A549 (cell line): ENCODE results near the gene ITPKC. TPM values are rescaled to one million over a fixed set of nuclear protein-coding genes. Genes with fewer than 3 reads are reported as not detected.

Experiments used
- ATAC-seq, 2 experiments: fragments of 200-7000 bp in 1 of 2; fragments of >200 bp in 1 of 2; cut with Nextera tagmentation in 1 of 2; cut with Tn5 transposase in 1 of 2; 3 replicates each; pipeline versions ENCODE4 v1.8.0 to v1.9.1; 2018 to 2020; ENCODE audit warnings: mild to moderate bottlenecking in 1 of 2, moderate library complexity in 1 of 2
- CTCF ChIA-PET: fragments of 300-600 bp; sonication (Branson Sonifier 250); formaldehyde crosslinking; extraction: SDS; loops from one replicate; lab custom pipeline; 2021; ENCODE audit warnings: antibody characterized with exemption, inconsistent platforms; lab: Yijun Ruan, JAX
- POLR2A ChIA-PET: fragments of 350-600 bp; formaldehyde crosslinking; extraction: SDS; loops from one replicate; lab custom pipeline; 2021; ENCODE audit warnings: antibody characterized with exemption, inconsistent platforms; lab: Yijun Ruan, JAX
- DNase-seq, 2 experiments: peaks; one replicate each; pipeline versions ENCODE4 v3.0.0 to v3.0.0-alpha.2; 2011 to 2016; ENCODE audit warnings: low read depth in 1 of 2, low spot score in 1 of 2
- FAIRE-seq: peaks from 2 replicates; lab custom pipeline; 2011; peaks lifted over from hg19 to GRCh38; lab: Jason Lieb, UNC
- H3K27ac ChIP-seq, 2 experiments: fragments of >200 bp; sonication (Bioruptor Twin); formaldehyde crosslinking; 3 replicates each; pipeline ENCODE4 v1.5.1; 2016 to 2017
- H3K4me1 ChIP-seq: fragments of >200 bp; sonication (Bioruptor Twin); formaldehyde crosslinking; 3 replicates; pipeline ENCODE4 v1.6.1; 2016
- H3K4me2 ChIP-seq: fragments of >200 bp; sonication (Bioruptor Twin); formaldehyde crosslinking; 3 replicates; pipeline ENCODE4 v1.6.1; 2016
- H3K4me3 ChIP-seq: fragments of >200 bp; sonication (Bioruptor Twin); formaldehyde crosslinking; 3 replicates; pipeline ENCODE4 v1.5.1; 2016
- H3K9me3 ChIP-seq: fragments of >200 bp; sonication (Bioruptor Twin); formaldehyde crosslinking; 3 replicates; pipeline ENCODE4 v1.6.1; 2016
- BHLHE40 ChIP-seq: IDR thresholded peaks from 2 replicates; pipeline ENCODE4 v1.6.1; 2012; ENCODE audit warnings: low read depth, low read length, inconsistent platforms
- CBX2 ChIP-seq: fragments of 200-600 bp; sonication (generic); IDR thresholded peaks from 2 replicates; pipeline ENCODE4 v1.6.1; 2016; ENCODE audit warnings: low read depth, mild to moderate bottlenecking, borderline replicate concordance
- CBX8 ChIP-seq: fragments of 200-600 bp; sonication (generic); IDR thresholded peaks from 2 replicates; pipeline ENCODE4 v1.6.1; 2016
- CEBPB ChIP-seq, 2 experiments: fragments of >200 bp in 1 of 2; sonication (Bioruptor Twin) in 1 of 2; formaldehyde crosslinking in 1 of 2; IDR thresholded peaks; 2 replicates each; pipeline ENCODE4 v1.6.1; 2012 to 2016
- CHD4 ChIP-seq: fragments of 200-600 bp; sonication (generic); IDR thresholded peaks from 2 replicates; pipeline ENCODE4 v1.6.1; 2016; ENCODE audit warnings: antibody characterized with exemption, mild to moderate bottlenecking, borderline replicate concordance
- EHF ChIP-seq: fragments of 250-450 bp; sonication (Bioruptor Pico); IDR thresholded peaks from 2 replicates; pipeline ENCODE4 v1.5.0; 2020; ENCODE audit warnings: mild to moderate bottlenecking
- EHMT2 ChIP-seq: fragments of 200-600 bp; sonication (generic); IDR thresholded peaks from 2 replicates; pipeline ENCODE4 v1.6.1; 2016; ENCODE audit warnings: antibody characterized with exemption, low read depth, mild to moderate bottlenecking, moderate library complexity
- ESRRA ChIP-seq: fragments of 150-350 bp; IDR thresholded peaks from 2 replicates; pipeline ENCODE4 v1.6.1; 2014; ENCODE audit warnings: mild to moderate bottlenecking, low read length, borderline replicate concordance
- FOSL2 ChIP-seq, 2 experiments: fragments of 450-650 bp in 1 of 2; fragments of >200 bp in 1 of 2; sonication (Bioruptor Twin) in 1 of 2; formaldehyde crosslinking; IDR thresholded peaks; 2 replicates each; pipeline versions ENCODE4 v1.5.0 to v1.6.1; 2016 to 2020; ENCODE audit warnings: mild to moderate bottlenecking in 1 of 2, moderate library complexity in 1 of 2
- FOXS1 ChIP-seq: fragments of 250-450 bp; sonication (Bioruptor Pico); IDR thresholded peaks from 2 replicates; pipeline ENCODE4 v1.5.0; 2020; ENCODE audit warnings: mild to moderate bottlenecking, moderate library complexity
- HOXA7 ChIP-seq: fragments of 250-450 bp; sonication (Bioruptor Pico); IDR thresholded peaks from 2 replicates; pipeline ENCODE4 v1.5.0; 2020; ENCODE audit warnings: mild to moderate bottlenecking, moderate library complexity
- HOXB5 ChIP-seq: fragments of 250-450 bp; sonication (Bioruptor Pico); IDR thresholded peaks from 2 replicates; pipeline ENCODE4 v1.5.0; 2020; ENCODE audit warnings: mild to moderate bottlenecking, moderate library complexity
- JUNB ChIP-seq: fragments of >200 bp; sonication (Bioruptor Twin); formaldehyde crosslinking; IDR thresholded peaks from 2 replicates; pipeline ENCODE4 v1.6.1; 2016
- MAFK ChIP-seq: fragments of 450-650 bp; IDR thresholded peaks from 2 replicates; pipeline ENCODE4 v1.6.1; 2014; ENCODE audit not compliant: partially characterized antibody
- NFE2L2 ChIP-seq: fragments of 150-350 bp; conservative IDR thresholded peaks from 2 replicates; pipeline ENCODE4 v1.6.1; 2014; ENCODE audit warnings: low read length
- PHF8 ChIP-seq: fragments of 200-600 bp; sonication (generic); IDR thresholded peaks from 2 replicates; pipeline ENCODE4 v1.6.1; 2016; ENCODE audit warnings: low read depth, mild to moderate bottlenecking, antibody characterized with exemption, moderate library complexity, borderline replicate concordance
- POLR2AphosphoS2 ChIP-seq: conservative IDR thresholded peaks from 2 replicates; pipeline ENCODE4 v1.6.1; 2012; ENCODE audit warnings: low read length, improper control_type of control experiment, inconsistent platforms
- REST ChIP-seq: fragments of 200-600 bp; sonication (generic); IDR thresholded peaks from 2 replicates; pipeline ENCODE4 v1.6.1; 2016; ENCODE audit warnings: antibody characterized with exemption, mild to moderate bottlenecking, moderate library complexity
- ZFP36 ChIP-seq: fragments of 450-650 bp; IDR thresholded peaks from 2 replicates; pipeline ENCODE4 v1.6.1; 2014; ENCODE audit warnings: borderline replicate concordance; ENCODE audit not compliant: partially characterized antibody
- ZNF302 ChIP-seq: fragments of 250-450 bp; sonication (Bioruptor Pico); IDR thresholded peaks from 2 replicates; pipeline ENCODE4 v1.9.0; 2021; ENCODE audit warnings: inconsistent platforms, mild to moderate bottlenecking, moderate library complexity
- WGBS: methylation state at CpG from one replicate; pipeline ENCODE4 v1.1.6; 2017; ENCODE audit errors: missing lambda C conversion rate; 5-methylcytosine and 5-hydroxymethylcytosine counted together
- polyA plus RNA-seq, 4 experiments: library from polyadenylated mRNA; depleted of rRNA in 3 of 4; stranded (reverse); fragments of >200 nt; fragmentation: RNase III in 1 of 4; extraction: RNeasy Plus Mini Kit Qiagen cat#74134 plus additional on column Dnase treatment in 1 of 4; gene quantifications; 2 replicates in 3 of 4; 3 replicates in 1 of 4; pipeline ENCODE4 v1.2.3, GENCODE V29; 2011 to 2017
- TF ChIP-seq, protein P1 (sequence below): fragments of >200 bp; sonication (Bioruptor Twin); formaldehyde crosslinking; IDR thresholded peaks from 2 replicates; pipeline ENCODE4 v1.6.1; 2016

Gene ITPKC
- polyA plus RNA-seq, 2 of the 4 experiments (the other 2 are of a cell fraction) = 6.5 to 7.9 TPM

- TF ChIP-seq REST (no peak), ZNF302 (CRISPR knock-in tag) (no peak)
- TF ChIP-seq, all 56 proteins: peak for 2
Measured at GRCh38 chr19:40717325-40717879, 490 bp downstream of the ITPKC start (continued).

DNA sequence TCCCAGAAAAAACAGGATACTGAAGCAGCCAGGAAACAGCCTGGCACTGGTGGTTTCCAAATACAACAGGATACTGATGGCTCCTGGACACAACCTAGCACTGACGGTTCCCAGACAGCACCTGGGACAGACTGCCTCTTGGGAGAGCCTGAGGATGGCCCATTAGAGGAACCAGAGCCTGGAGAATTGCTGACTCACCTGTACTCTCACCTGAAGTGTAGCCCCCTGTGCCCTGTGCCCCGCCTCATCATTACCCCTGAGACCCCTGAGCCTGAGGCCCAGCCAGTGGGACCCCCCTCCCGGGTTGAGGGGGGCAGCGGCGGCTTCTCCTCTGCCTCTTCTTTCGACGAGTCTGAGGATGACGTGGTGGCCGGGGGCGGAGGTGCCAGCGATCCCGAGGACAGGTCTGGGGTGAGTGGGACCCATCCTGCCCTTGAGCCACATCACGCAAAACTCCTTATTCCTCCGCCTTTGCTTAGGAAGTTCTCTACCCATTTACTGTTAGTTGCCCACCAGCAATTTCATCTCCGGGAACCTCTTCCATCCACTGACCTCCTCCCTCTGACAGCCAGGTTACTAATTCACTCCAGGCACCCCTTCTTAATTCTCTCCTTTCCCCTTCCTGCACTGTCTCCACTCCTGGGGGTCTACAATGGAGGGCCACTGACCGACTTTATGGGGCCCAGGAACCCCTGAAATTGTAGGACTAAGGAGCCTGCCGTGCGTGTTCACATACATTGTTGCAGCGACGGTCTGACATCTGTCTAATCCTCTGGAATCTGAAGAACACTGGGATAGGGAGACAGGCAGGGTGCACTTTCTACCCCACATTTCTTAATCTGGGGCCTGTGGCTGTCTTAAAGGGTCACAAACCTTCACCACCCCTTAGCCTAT, 1.2 kb downstream of the ITPKC start:
- TF ChIP-seq NFE2L2 = peak; percentile 59; the same call in 1 of the 2 replicates
- peak; percentile 98 for TF ChIP-seq MAFK
- TF ChIP-seq CHD4 = no peak
- no peak for TF ChIP-seq CBX2
- TF ChIP-seq, protein P1, sequence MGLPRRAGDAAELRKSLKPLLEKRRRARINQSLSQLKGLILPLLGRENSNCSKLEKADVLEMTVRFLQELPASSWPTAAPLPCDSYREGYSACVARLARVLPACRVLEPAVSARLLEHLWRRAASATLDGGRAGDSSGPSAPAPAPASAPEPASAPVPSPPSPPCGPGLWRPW = no peak
- no peak for TF ChIP-seq PHF8
- no peak for TF ChIP-seq HOXB5 (CRISPR knock-in tag)
- TF ChIP-seq JUNB = no peak
- no peak for TF ChIP-seq POLR2AphosphoS2
- TF ChIP-seq EHMT2 = no peak
- TF ChIP-seq FOSL2 (IDR thresholded peaks at IDR 0.05) = no peak
- 0 out of 2 replicates have a peak, but pooled peaks have one; percentile 23 for TF ChIP-seq FOSL2 (CRISPR knock-in tag; IDR thresholded peaks at IDR 0.05)
- no peak for TF ChIP-seq HOXA7 (CRISPR knock-in tag)
- TF ChIP-seq CBX8 = no peak
- TF ChIP-seq ZFP36 = peak; percentile 28
- no peak for TF ChIP-seq CEBPB (IDR thresholded peaks at IDR 0.05)
- TF ChIP-seq EHF (CRISPR knock-in tag) = no peak
- no peak for TF ChIP-seq FOXS1 (CRISPR knock-in tag)
- TF ChIP-seq ZNF302 (CRISPR knock-in tag) = no peak
- no peak for TF ChIP-seq BHLHE40
- no peak for TF ChIP-seq ESRRA
- TF ChIP-seq, all 56 proteins: peak for 4
- Histone ChIP-seq H3K9me3 (no peaks in the 10 kb centered on the region), H3K4me3 (peak overlapping the region; percentile 64), H3K4me2 (peak overlapping the region; percentile 91), H3K4me1 (peaks cover 42% of the 10 kb centered on the region), H3K27ac (peak overlapping the region; percentile 88 to 93)
- ChIA-PET POLR2A (interaction anchor here (0.6 to 2.4 kb wide), 13 partner anchors 24 to 646 kb away, joined by 3 to 71 read pairs (median 6); partner anchors contain the start of genes ACTMAP, B9D2, EGLN2 and NUMBL), CTCF (interaction anchor here (0.5 to 2.4 kb wide), 11 partner anchors 12 to 518 kb away, joined by 3 to 23 read pairs (median 4); no protein-coding TSS in a partner anchor)
- ATAC-seq = 0 out of 6 replicates have a peak, but pooled peaks of 1 of the 2 experiments have one; percentile 0
- DNase-seq = peak; percentile 40 to 51
- FAIRE-seq = no peak
- 20% methylated on average over 20 of the region's 20 CpGs for WGBS
